SK-N-MC (cell line): ENCODE results near the gene STK32B.

ENCODE experiments used
- EZH2 ChIP-seq: fragments of 200-600 bp; sonication (generic); IDR thresholded peaks from one replicate; pipeline ENCODE4 v1.6.1; 2017; ENCODE audit warnings: antibody characterized with exemption
- FOXP2 ChIP-seq: optimal IDR thresholded peaks from 2 replicates; pipeline ENCODE3; 2011; ENCODE audit warnings: mild to moderate bottlenecking, moderate library complexity; ENCODE audit not compliant: insufficient read depth; ENCODE audit errors: extremely low read length, control extremely low read depth
- POLR2AphosphoS5 ChIP-seq: IDR thresholded peaks from 2 replicates; pipeline ENCODE4 v1.6.1; 2012; ENCODE audit warnings: mild to moderate bottlenecking, low read depth, low read length, borderline replicate concordance

DNA sequence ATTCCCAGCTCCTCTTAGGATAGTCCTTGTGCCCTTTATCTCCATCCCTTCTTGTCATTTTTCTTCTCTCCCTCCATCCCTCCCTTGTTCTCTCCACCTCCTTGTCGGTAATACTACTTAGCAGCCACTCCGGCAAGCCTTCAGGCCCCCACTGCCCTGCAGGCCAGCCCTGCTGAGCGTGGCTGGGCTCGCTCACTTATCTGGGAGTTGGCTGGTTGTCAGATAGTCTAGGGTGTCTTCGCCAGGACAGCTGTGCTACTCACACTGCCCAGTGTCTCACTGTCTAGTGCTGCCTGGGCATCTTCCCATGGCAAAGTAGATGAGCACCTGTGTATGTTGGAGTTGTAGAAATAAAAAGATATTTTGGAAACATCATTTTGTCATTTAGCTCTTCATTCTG lies 75.0 kb downstream of the STK32B start:
- TF ChIP-seq EZH2 (no peak), POLR2AphosphoS5 (no peak), FOXP2 (no peak)
